ENCODE results near the gene AMBP.

DNA sequence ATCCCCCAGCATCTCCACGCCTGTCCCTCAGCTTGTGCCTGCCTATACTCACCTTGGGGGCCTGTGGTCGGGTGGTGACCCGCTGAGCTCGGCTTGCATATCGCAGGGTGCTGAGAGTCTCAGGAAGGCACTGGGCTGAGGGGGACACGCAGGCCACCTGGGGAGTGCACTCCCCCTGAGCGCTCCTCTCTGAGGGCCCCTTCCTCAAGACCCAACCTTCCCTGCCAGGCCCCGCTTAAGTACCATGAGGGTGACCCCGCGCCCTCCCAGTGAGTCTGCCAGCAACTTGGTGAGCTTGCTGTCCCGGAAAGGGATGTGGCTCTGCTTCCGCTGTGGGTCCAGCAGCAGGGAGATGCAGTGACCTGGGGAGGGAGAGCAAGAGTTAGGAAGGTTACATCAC, 16.9 kb upstream of the AMBP start:
- TF ChIP-seq, protein P1, sequence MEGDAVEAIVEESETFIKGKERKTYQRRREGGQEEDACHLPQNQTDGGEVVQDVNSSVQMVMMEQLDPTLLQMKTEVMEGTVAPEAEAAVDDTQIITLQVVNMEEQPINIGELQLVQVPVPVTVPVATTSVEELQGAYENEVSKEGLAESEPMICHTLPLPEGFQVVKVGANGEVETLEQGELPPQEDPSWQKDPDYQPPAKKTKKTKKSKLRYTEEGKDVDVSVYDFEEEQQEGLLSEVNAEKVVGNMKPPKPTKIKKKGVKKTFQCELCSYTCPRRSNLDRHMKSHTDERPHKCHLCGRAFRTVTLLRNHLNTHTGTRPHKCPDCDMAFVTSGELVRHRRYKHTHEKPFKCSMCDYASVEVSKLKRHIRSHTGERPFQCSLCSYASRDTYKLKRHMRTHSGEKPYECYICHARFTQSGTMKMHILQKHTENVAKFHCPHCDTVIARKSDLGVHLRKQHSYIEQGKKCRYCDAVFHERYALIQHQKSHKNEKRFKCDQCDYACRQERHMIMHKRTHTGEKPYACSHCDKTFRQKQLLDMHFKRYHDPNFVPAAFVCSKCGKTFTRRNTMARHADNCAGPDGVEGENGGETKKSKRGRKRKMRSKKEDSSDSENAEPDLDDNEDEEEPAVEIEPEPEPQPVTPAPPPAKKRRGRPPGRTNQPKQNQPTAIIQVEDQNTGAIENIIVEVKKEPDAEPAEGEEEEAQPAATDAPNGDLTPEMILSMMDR (IDR thresholded peaks at IDR 0.05; ENCODE audit: low read depth, low read length), result no peak
- TF ChIP-seq EZH2phosphoT487 (IDR thresholded peaks at IDR 0.05; ENCODE audit: low read depth), result no peak
